Measurements from ENCODE around the gene ELMOD3. TPM values are rescaled to one million over a fixed set of nuclear protein-coding genes. Genes with fewer than 3 reads are reported as not detected.
A peak's percentile ranks its signal among the peaks of the same experiment; 100 is the strongest.

ELMOD3 gene
- polyA plus RNA-seq, 1 of the 3 experiments (the other 2 are of a cell fraction) = 15.4 TPM

- Histone ChIP-seq H2AFZ (ENCODE audit: low read depth) (peak overlapping the region; percentile 75; the same call in 1 of the 2 replicates), H3K36me3 (replicated peaks in 1 of 2; ENCODE audit: control insufficient read depth in 1 of 2, insufficient read depth in 2 of 2, low read length in 1 of 2) (no peaks in the 10 kb centered on the region), H3K4me1 (ENCODE audit: control insufficient read depth in 1 of 2, insufficient read depth in 2 of 2, low read depth in 1 of 2, low read length in 1 of 2) (peaks cover 14 to 65% of the 10 kb centered on the region in 2 experiments; a peak in 3 of 4 replicates), H3K4me3 (ENCODE audit: low read depth in 2 of 2, low read length in 1 of 2) (no peak overlapping the region), H3K27ac (ENCODE audit: low read depth in 2 of 2, low read length in 1 of 2) (peak overlapping the region; percentile 58 to 90), H3K27me3 (ENCODE audit: insufficient read depth) (no peaks in the 10 kb centered on the region), H3F3A (replicated peaks; ENCODE audit: insufficient read depth) (peaks cover 6% of the 10 kb centered on the region), H4K20me1 (ENCODE audit: insufficient read depth) (no peaks in the 10 kb centered on the region), H3K9me3 (no peaks in the 10 kb centered on the region), H3K4me2 (peak overlapping the region; percentile 66; the same call in 1 of the 2 replicates), H3K9me2 (no peaks in the 10 kb centered on the region), H3K79me2 (ENCODE audit: insufficient read depth) (no peaks in the 10 kb centered on the region), H3K9ac (peak overlapping the region; percentile 60)
- WGBS (ENCODE audit: low lambda C conversion rate) = 56% methylated on average over 9 of the region's 10 CpGs
- no peak for TF ChIP-seq NFIC (IDR thresholded peaks at IDR 0.05; ENCODE audit: borderline replicate concordance)
- TF ChIP-seq EZH2phosphoT487 (IDR thresholded peaks at IDR 0.05; ENCODE audit: borderline replicate concordance, low read depth) = no peak
- no peak for TF ChIP-seq FOSL2 (IDR thresholded peaks at IDR 0.05; ENCODE audit: borderline replicate concordance, low read depth)
- TF ChIP-seq RXRA (IDR thresholded peaks at IDR 0.05; ENCODE audit: borderline replicate concordance, low read depth) = no peak
- TF ChIP-seq MAX (IDR thresholded peaks at IDR 0.05; ENCODE audit: low read depth) = no peak
- no peak for TF ChIP-seq GABPA (IDR thresholded peaks at IDR 0.05; ENCODE audit: low read depth)
- no peak for TF ChIP-seq EP300 (IDR thresholded peaks at IDR 0.05; ENCODE audit: borderline replicate concordance in 1 of 2, low read depth in 1 of 2, low read length in 1 of 2)
- no peak for TF ChIP-seq FOXJ3 (CRISPR knock-in tag; IDR thresholded peaks at IDR 0.05)
- TF ChIP-seq GATA2 (CRISPR knock-in tag; IDR thresholded peaks at IDR 0.05) = no peak
- no peak for DNase-seq
- POLR2A ChIA-PET = interaction anchor here (0.6 to 4.3 kb wide), 15 partner anchors 10 to 118 kb away, joined by 3 to 94 read pairs (median 6); partner anchors contain the start of genes ELMOD3, MAT2A, RETSAT and SH2D6
- CTCF ChIA-PET = interaction anchor here (0.7 to 6.9 kb wide), 8 partner anchors 9 to 115 kb away, joined by 3 to 61 read pairs (median 5); partner anchors contain the start of genes MAT2A and SH2D6
These were observed 82.4 kb downstream of the ELMOD3 start for GRCh38 chr2:85436836-85437487.

GRCh38 chr2:85437488-85438200 is 83.1 kb downstream of the ELMOD3 start:
- no peaks in the 10 kb centered on the region for H3K9me2 ChIP-seq
- peaks cover 14 to 63% of the 10 kb centered on the region in 2 experiments; a peak in 3 of 4 replicates for H3K4me1 ChIP-seq (ENCODE audit: control insufficient read depth in 1 of 2, insufficient read depth in 2 of 2, low read depth in 1 of 2, low read length in 1 of 2)
- no peaks in the 10 kb centered on the region for H3K79me2 ChIP-seq (ENCODE audit: insufficient read depth)
- H2AFZ ChIP-seq (ENCODE audit: low read depth) = peak overlapping the region; percentile 75
- ChIA-PET CTCF (interaction anchor here (0.7 to 6.9 kb wide), 12 partner anchors 8 to 124 kb away, joined by 3 to 61 read pairs (median 4); partner anchors contain the start of genes GGCX, MAT2A and SH2D6), POLR2A (interaction anchor here (0.6 to 4.3 kb wide), 15 partner anchors 9 to 117 kb away, joined by 3 to 94 read pairs (median 6); partner anchors contain the start of genes ELMOD3, MAT2A, RETSAT and SH2D6)
- peak overlapping the region in 1 of 2 experiments; percentile 42; a peak in 2 of 4 replicates for H3K4me3 ChIP-seq (ENCODE audit: low read depth in 2 of 2, low read length in 1 of 2)
- peaks cover 10% of the 10 kb centered on the region for H3F3A ChIP-seq (replicated peaks; ENCODE audit: insufficient read depth)
- WGBS (ENCODE audit: low lambda C conversion rate) = 7% methylated on average over 31 of the region's 64 CpGs
- H3K27ac ChIP-seq (ENCODE audit: low read depth in 2 of 2, low read length in 1 of 2) = peak overlapping the region; percentile 58 to 90
- no peaks in the 10 kb centered on the region for H4K20me1 ChIP-seq (ENCODE audit: insufficient read depth)
- H3K9me3 ChIP-seq = no peaks in the 10 kb centered on the region
- H3K36me3 ChIP-seq (replicated peaks in 1 of 2; ENCODE audit: control insufficient read depth in 1 of 2, insufficient read depth in 2 of 2, low read length in 1 of 2) = no peaks in the 10 kb centered on the region
- no peaks in the 10 kb centered on the region for H3K27me3 ChIP-seq (ENCODE audit: insufficient read depth)
- H3K4me2 ChIP-seq = peak overlapping the region; percentile 66; the same call in 1 of the 2 replicates
- peak; percentile 97 for DNase-seq
- peak overlapping the region; percentile 60 for H3K9ac ChIP-seq
- no peak for TF ChIP-seq FOXJ3 (CRISPR knock-in tag; IDR thresholded peaks at IDR 0.05)
- no peak for TF ChIP-seq PBX3 (IDR thresholded peaks at IDR 0.05)
- no peak for TF ChIP-seq FOXM1 (IDR thresholded peaks at IDR 0.05; ENCODE audit: low read depth)
- TF ChIP-seq MEF2A (IDR thresholded peaks at IDR 0.05; ENCODE audit: borderline replicate concordance, low read depth) = no peak
- TF ChIP-seq GATA2 (CRISPR knock-in tag; IDR thresholded peaks at IDR 0.05) = no peak
- peak; percentile 43 for TF ChIP-seq CHD2 (IDR thresholded peaks at IDR 0.05; ENCODE audit: low read length, partially characterized antibody)
- TF ChIP-seq RXRA (IDR thresholded peaks at IDR 0.05; ENCODE audit: borderline replicate concordance, low read depth) = no peak
- no peak for TF ChIP-seq TCF12 (IDR thresholded peaks at IDR 0.05)
- TF ChIP-seq FOSL2 (IDR thresholded peaks at IDR 0.05; ENCODE audit: borderline replicate concordance, low read depth) = no peak
- TF ChIP-seq NRF1 (IDR thresholded peaks at IDR 0.05; ENCODE audit: low read depth, low read length) = no peak
- no peak for TF ChIP-seq JUND (IDR thresholded peaks at IDR 0.05)
- TF ChIP-seq EP300 (IDR thresholded peaks at IDR 0.05; ENCODE audit: borderline replicate concordance in 1 of 2, low read depth in 1 of 2, low read length in 1 of 2) = peak; percentile 19 to 51; a peak in 2 of 4 replicates
- TF ChIP-seq MXI1 (IDR thresholded peaks at IDR 0.05; ENCODE audit: low read depth, low read length) = peak; percentile 69; the same call in 1 of the 2 replicates
- TF ChIP-seq TEAD4 (IDR thresholded peaks at IDR 0.05; ENCODE audit: borderline replicate concordance, insufficient read depth) = no peak
- TF ChIP-seq NFIC (IDR thresholded peaks at IDR 0.05; ENCODE audit: borderline replicate concordance) = peak; percentile 79
- no peak for TF ChIP-seq ZBTB33 (IDR thresholded peaks at IDR 0.05; ENCODE audit: borderline replicate concordance, low read depth)
- TF ChIP-seq RCOR1 (IDR thresholded peaks at IDR 0.05; ENCODE audit: low read length) = no peak
- TF ChIP-seq GABPA (IDR thresholded peaks at IDR 0.05; ENCODE audit: low read depth) = peak; percentile 51; the same call in 1 of the 2 replicates
